AG09319 (cell line): ENCODE results near the gene XDH.

Source experiments
- DNase-seq: peaks from one replicate; pipeline ENCODE4 v3.0.0-alpha.2; 2010; ENCODE audit warnings: low read depth; ENCODE audit errors: extremely low read depth
- CTCF ChIP-seq: IDR thresholded peaks from 2 replicates; pipeline ENCODE4 v1.5.1; 2011; ENCODE audit warnings: low read depth, mild to moderate bottlenecking, inconsistent platforms, low read length, moderate library complexity

Gene XDH

GRCh38 chr2:31381601-31382000 lies 32.9 kb downstream of the XDH start:
- TF ChIP-seq CTCF = no peak
- DNase-seq = no peak

GRCh38 chr2:31380243-31380642 lies 34.3 kb downstream of the XDH start:
- TF ChIP-seq CTCF = no peak
- DNase-seq = no peak

- no peak for TF ChIP-seq CTCF
- no peak for DNase-seq
These were observed 34.8 kb downstream of the XDH start for GRCh38 chr2:31379747-31380146.

GRCh38 chr2:31378791-31379501 lies 35.6 kb downstream of the XDH start:
- no peak for DNase-seq
- no peak for TF ChIP-seq CTCF

GRCh38 chr2:31378389-31378788 lies 36.2 kb downstream of the XDH start:
- no peak for TF ChIP-seq CTCF
- no peak for DNase-seq

GRCh38 chr2:31373127-31373526 lies 41.4 kb downstream of the XDH start:
- no peak for DNase-seq
- TF ChIP-seq CTCF = no peak

- no peak for DNase-seq
- TF ChIP-seq CTCF = no peak
These were observed 42.4 kb downstream of the XDH start for GRCh38 chr2:31372097-31372496.
